Measurements from ENCODE around the gene TVP23B.
"Not testable (repeated sequence)": the region's sequence is repeated elsewhere in the genome, so short reads cannot be mapped to it uniquely, and the experiment has no call there.

The TVP23B gene

DNA sequence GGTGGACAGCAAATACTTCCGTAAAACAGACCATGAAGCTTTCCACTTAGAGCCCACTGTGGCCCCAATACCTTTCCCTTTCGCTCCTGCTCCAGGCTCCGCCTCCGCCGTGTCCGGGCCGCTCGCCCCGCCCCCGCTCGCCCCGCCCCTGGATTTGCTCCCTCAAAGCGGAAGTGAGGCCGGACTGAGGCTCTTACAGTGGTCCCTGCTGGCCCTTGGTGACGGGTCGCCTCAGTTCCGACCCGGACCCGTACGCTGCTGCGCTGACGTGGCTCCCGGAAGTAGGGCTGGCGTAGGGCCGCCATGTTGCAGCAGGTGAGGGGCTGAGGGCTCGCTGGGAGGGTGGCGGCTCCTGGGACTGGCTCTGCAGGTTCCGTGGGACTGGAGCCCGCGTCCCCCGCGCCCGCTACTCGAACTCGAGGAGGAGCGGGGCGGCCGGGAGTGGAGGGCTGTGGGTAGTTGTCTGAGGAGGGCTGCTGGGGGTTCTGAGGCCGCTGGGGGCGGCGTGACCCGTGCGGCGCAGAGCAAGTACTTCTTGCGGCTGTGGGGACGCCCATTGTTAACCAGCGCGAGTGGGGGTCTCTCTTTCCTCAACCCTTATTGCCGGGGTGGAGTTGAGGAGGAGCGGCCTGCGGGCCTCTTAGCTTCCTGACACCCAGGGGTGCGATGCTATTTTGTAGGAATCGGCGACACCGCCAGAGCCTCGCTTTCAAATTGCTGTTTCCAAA is at the start of gene TVP23B:
Gene TVP23B (plus strand): TSS at position 193 of the 728 bp plus-strand sequence. CDS start 111 bp downstream, at position 304.
- peak; percentile 95 for DNase-seq

DNA sequence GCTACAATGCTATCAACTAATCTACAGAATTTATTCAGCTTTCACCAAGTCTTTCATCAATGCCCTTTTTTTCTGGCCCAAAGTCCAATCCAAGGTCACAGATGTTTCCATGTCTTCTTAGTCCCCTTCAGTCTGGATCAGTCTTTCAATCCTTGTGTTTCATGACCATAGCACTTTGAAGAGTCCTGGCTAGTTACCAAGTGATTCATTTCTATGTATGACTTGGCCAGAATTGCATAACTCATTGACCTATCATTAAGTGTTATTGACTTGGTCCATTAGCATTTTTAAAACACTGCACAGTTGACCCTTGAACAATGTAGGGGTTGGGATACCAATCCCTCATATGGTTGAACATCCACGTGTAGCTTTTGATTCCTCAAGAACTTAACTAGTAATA is 48.5 kb upstream of the TVP23B start:
- DNase-seq: not testable (repeated sequence)

- DNase-seq: not testable (repeated sequence)
Measured at GRCh38 chr17:18733350-18733749, 47.6 kb upstream of the TVP23B start.

- not testable (repeated sequence) for DNase-seq
Measured at GRCh38 chr17:18739616-18740391, 41.2 kb upstream of the TVP23B start.

GRCh38 chr17:18741228-18741627 is 39.8 kb upstream of the TVP23B start:
- DNase-seq: not testable (repeated sequence)

GRCh38 chr17:18743699-18744421 is 37.1 kb upstream of the TVP23B start, which contains the start of gene FBXW10:
Gene FBXW10 (plus strand): TSS chr17:18744054. CDS start chr17:18744245, 191 bp downstream.
- DNase-seq: not testable (repeated sequence)

DNA sequence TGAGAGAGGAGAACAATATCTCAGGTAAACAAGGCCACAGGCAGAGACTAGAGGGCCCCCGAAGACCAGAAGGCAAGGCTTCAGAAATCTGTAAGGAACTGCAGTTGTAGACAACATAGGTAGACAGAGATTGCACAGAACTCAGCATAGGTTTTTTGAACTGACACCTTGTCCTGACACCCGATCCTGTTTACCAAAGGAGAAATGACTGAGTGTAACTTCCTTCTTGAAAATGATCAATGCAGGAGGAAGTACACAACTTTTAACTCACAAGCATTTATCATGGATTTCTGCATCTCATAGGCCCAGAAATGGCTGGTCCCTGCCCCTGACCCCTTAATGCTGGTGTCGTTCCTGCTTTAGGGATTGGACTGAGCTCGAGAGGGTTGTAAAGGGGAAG is 36.3 kb upstream of the TVP23B start:
- not testable (repeated sequence) for DNase-seq

- DNase-seq: not testable (repeated sequence)
Measured at GRCh38 chr17:18746551-18746950, 34.4 kb upstream of the TVP23B start.

GRCh38 chr17:18747501-18747900 is 33.5 kb upstream of the TVP23B start:
- DNase-seq: not testable (repeated sequence)

DNA sequence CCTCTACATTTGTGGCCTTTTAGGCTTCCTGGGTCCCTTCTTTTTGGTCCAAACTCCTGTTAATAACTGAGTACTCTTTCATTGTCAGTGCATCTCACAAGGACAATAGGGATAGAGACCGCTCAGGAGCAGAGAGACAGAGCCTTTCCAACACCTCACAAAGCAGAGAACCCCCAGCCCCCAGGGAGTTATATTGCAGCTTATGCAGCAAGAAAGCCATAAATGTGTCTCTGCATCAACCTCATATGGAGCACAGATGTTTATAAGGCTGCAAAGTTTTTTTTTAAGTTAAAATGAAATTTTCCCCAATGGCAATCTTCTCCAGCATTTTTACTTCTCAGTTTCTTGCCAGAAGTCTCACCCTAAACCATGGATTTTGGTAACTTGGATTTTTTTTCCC is 30.7 kb upstream of the TVP23B start:
- not testable (repeated sequence) for DNase-seq

DNA sequence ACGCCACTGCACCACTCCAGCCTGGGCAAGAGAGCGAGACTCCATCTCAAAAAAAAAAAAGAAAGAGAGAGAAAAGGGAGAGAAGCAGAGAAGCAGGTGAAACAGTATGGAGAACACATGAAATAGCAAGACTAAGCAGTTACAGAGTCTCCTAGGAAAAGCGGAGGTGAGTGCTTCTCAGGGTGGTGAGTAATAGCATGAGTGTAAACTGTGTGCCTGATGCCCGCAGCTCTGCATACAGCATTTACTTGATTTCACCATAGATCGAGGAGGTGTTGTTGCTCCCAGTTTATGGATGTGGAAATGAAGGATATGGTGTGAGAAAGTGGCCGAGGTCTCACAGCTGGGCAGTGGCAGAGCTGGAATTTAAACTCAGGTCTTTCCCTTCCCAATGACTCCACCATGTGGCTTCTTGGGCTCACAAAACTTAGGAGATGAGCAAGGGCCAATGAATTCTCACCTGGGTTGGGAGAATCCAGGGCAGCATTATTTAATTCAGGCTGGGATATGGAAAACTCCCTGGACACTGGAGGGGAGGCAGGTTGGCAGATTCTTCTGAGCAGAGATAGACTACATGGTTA is 27.1 kb upstream of the TVP23B start:
- not testable (repeated sequence) for DNase-seq

GRCh38 chr17:18755969-18756368 is 25.0 kb upstream of the TVP23B start:
- DNase-seq: not testable (repeated sequence)

GRCh38 chr17:18757368-18758044 is 23.5 kb upstream of the TVP23B start:
- not testable (repeated sequence) for DNase-seq

- not testable (repeated sequence) for DNase-seq
Measured at GRCh38 chr17:18758344-18758743, 22.6 kb upstream of the TVP23B start.

DNA sequence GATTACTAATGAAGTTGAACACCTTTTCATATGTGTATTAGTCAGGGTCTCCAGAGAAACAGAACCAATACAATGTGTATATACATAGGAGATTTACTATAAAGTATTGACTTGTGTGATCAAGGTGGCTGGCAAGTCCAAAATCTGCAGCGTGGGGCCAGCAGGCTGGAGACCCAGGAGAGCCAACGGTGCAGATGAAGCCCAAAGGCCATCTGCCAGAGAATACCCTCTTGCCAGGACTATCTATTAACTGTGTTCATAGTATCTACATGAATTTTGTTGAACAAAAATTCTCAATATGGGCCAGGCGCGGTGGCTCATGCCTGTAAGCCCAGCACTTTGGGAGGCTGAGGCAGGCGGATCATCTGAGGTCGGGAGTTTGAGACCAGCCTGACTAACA is 20.8 kb upstream of the TVP23B start:
- DNase-seq: not testable (repeated sequence)

- not testable (repeated sequence) for DNase-seq
Measured at GRCh38 chr17:18770572-18770971, 10.4 kb upstream of the TVP23B start.

- DNase-seq: not testable (repeated sequence)
Measured at GRCh38 chr17:18771066-18771465, 9.9 kb upstream of the TVP23B start.

DNA sequence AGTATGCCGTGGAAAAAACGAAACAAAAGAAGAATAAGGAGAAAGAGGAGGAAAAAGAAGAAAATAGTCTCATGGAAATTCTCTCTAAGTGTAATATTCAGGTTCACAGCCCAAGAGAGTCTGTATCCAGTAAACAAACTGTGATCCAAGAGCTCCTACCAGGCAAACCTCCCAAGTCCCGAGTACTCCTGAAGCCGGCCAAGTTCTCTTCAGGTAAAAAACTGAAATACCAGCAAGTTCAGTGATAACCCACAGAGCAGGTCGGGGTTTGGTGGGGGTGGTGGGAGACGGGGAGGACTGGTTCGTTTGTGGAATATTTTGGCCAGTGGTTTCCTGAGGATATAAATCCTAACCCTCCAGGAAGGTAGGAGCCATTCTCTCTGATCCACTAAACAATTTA is 8.5 kb upstream of the TVP23B start:
- DNase-seq: no peak

GRCh38 chr17:18781805-18782204 is 822 bp downstream of the TVP23B start:
- peak; percentile 17 for DNase-seq

DNA sequence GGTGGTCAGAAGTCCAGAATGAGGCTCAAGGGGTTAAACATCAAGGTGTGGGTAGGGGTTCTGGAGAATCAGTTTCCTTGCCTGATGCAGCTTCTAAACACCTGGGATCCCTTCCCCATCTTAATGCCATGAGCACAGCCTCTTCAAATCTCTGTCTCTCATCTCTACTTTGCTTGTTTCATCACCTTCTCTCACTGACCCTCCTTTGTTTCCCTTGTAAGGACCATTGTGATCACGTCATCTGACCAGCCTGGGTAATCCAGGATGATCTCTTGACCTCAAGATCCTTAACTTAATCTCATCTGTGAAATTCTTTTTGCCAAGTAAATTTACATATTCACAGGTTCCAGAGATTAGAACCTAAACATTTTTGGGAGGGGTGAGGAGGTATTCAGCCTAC is 5.0 kb downstream of the TVP23B start:
- not testable (repeated sequence) for DNase-seq

- not testable (repeated sequence) for DNase-seq
Measured at GRCh38 chr17:18786890-18787289, 5.9 kb downstream of the TVP23B start.

DNA sequence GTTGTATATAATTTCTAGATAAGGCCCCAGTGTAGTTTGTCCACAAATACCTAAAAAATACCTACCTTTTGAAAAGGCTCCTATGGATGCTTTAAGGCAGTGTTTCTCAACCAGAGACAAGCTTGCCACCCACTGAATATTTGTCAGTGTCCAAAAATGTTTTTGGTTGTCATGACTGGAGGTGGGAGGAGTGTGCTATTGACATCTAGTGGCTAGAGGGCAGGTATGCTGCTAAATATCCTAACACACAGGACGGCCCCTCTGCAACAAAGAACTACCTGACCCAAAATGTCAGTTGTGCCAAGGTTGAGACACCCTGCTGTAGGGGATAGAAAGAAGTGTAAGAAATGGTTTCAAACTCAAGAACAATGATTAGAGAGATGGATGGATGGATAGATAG is 10.4 kb downstream of the TVP23B start:
- peak; percentile 32 for DNase-seq
